LNCAP (cell line): ENCODE measurements around the gene PTPN9.

Experiments used
- CTCF ChIP-seq: fragments of 450-650 bp; IDR thresholded peaks from 2 replicates; pipeline ENCODE4 v1.5.1; 2017; ENCODE audit warnings: mild to moderate bottlenecking

Gene PTPN9

DNA sequence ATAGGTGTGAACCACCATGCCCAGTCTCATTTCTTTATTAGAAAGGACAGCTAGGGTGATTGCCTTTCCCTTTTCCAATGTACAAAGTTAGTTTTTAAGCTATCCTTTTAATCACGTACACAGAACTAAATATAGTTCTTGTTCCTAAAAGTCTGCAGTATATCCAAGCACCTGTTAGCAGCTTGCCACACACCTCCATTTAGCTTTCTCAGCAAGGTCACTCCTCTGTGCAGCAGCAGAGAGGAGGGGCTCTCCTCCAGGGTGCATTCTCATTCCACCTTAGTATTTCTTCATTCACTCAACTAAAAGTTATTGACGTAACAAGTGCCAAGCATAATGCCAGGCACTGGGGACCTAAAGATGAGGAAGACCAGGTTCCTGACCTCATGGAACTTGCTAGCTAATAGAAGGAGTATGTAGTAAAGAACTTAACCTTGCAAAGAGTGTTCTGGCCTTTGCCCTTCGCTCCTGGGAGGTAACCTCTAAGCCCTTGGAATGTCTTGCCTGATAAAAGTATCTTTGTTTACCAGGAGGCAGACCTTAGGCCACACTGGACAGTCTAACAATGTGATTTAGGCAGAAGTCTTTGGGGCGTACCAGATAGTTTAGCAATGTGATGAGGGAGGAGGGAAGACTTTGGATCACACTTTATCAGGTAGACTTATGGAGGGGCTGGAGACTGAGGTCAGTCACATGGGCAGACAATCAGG is 12.7 kb upstream of the PTPN9 start:
- no peak for TF ChIP-seq CTCF

DNA sequence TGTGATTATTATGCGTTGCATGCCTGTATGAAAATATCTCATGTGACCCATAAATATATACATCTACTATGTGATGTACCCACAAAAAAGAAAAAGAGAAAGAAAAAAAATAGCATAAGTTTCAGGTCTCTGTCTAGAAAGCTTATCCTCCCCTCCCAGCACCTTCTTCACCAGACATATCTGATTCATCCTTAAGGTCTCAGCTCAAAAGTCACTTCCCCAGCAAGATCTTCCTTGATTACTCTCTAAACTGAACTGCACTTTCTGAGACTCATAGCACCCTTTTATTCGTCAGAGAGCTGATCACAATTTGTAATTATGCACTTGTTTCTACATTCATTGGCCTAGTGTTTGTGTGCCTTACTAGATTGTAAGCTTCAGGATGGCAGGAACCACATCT is 11.1 kb upstream of the PTPN9 start:
- no peak for TF ChIP-seq CTCF

DNA sequence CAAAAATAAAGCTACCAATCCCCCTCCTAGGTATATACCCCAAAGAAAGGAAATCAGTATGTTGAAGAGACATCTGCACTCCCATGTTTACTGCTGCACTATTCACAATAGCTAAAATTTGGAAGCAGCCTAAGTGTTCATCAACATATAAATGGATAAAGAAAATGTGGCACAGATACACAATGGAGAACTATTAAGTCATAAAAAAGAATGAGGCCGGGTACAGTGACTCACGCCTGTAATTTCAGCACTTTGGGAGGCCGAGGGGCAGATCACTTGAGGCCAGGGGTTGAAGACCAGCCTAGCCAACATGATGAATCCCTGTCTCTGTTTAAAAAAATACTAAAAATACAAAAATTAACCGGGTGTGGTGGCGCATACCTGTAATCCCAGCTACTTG is 10.0 kb upstream of the PTPN9 start:
- TF ChIP-seq CTCF, result no peak

- no peak for TF ChIP-seq CTCF
Measured at GRCh38 chr15:75584121-75584520, 5.0 kb upstream of the PTPN9 start.

- TF ChIP-seq CTCF, result no peak
Measured at GRCh38 chr15:75583701-75584100, 4.6 kb upstream of the PTPN9 start.

DNA sequence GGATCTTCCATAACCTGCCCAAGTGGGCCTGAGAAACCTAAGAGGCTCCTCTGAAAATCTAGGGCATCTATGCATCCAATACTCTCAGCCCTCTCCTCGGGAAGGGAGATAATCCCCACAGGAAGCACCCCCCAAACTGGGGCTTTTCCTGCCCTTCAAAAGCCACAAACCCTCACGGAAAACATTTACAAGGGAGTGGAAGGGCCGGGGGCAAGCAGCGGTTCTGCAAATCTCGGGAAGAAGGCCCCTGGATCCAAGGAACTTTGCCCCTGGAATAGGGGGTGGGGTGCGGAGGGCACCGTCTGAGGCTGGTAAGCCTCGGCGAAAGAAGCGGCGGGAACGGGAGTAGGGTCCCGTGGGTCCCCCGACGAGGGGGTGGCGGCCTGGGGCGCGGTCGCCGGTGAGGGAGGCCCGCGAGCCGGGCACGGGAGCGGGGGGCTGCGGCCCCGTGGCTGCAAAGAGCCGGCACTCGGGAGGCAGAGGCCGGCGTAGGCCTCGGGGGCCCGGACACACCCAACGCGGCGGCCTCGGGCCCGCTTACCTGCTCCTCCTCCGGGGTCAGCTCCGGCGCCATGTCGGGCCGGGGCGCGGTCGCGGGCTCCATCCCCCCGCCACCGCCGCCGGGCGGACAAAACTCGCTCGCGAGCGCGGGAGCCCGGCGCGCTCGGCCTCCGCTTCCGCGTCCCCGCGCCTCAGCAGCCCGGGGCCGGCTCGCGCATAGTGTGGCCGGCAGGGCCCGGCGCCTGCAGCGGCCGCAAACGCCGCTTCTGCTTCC is 755 bp downstream of the PTPN9 start:
- no peak for TF ChIP-seq CTCF

DNA sequence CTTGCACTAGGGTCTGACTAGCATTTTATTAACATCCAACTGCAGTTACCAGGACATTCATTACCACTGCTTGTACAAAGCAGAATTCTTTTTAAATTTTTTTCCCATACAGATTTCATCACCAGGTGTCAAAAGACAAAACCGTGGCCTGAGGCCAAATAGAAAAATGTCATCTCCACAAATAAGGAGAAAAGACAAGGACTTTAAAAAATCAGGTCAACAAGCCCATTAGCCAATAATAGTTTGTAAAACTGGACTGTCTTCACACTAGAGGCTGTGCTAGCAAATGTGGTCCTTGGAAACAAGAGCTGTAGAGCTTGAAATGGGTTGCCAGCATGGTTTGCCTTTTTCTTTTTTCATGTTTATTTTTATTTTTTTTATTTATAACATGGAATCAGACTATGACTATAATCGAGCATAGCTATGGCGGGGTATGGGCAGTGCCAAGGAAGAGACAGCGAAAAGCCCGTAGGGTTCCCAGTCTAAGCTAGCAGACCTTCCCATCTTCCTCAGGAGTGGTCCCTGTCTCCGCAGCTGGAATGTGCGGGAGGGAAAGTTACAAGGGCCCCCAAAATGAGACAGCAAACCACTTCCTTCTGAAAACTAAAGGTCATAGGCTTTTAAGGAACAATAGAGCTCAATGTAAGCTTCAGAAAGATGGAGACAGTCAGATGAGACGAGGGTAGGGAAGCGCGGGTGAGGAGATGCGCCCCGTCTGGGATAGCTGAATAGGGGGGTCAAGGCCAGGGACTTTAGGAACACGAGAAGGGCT is 1.5 kb downstream of the PTPN9 start:
- TF ChIP-seq CTCF, result no peak
